Progenitor cell of endocrine pancreas (in vitro differentiated cells): ENCODE measurements around the gene BTBD9. TPM values are rescaled to one million over a fixed set of nuclear protein-coding genes. Genes with fewer than 3 reads are reported as not detected.

Source experiments
- DNase-seq: peaks from one replicate; pipeline ENCODE4 v3.0.0; 2021; ENCODE audit warnings: low spot score; ENCODE audit not compliant: unreplicated experiment
- H3K27ac Mint-ChIP-seq: 2 replicates; pipeline ENCODE4 v1.8.0; 2021; ENCODE audit warnings: mild to moderate bottlenecking, moderate library complexity, mixed read lengths
- H3K27me3 Mint-ChIP-seq: 2 replicates; pipeline ENCODE4 v1.8.0; 2021; ENCODE audit warnings: mixed read lengths
- H3K36me3 Mint-ChIP-seq: 2 replicates; pipeline ENCODE4 v1.8.0; 2022; ENCODE audit warnings: mixed read lengths; ENCODE audit not compliant: insufficient read depth
- H3K4me1 Mint-ChIP-seq: 2 replicates; pipeline ENCODE4 v1.8.0; 2021; ENCODE audit warnings: low read depth, mixed read lengths
- H3K4me3 Mint-ChIP-seq: 2 replicates; pipeline ENCODE4 v1.8.0; 2021; ENCODE audit warnings: low read depth, mild to moderate bottlenecking, moderate library complexity, mixed read lengths
- H3K9me3 Mint-ChIP-seq: 2 replicates; pipeline ENCODE4 v1.8.0; 2021; ENCODE audit warnings: low read depth, mixed read lengths
- total RNA-seq: library from RNA; stranded (reverse); gene quantifications from 2 replicates; pipeline ENCODE4 v1.2.1, GENCODE V29; 2021
- TF ChIP-seq, protein P1 (sequence below): fragments of 200-600 bp; sonication (generic); IDR thresholded peaks from one replicate; pipeline ENCODE4 v1.5.0; 2021; ENCODE audit warnings: antibody characterized with exemption, mild to moderate bottlenecking; ENCODE audit not compliant: unreplicated experiment

BTBD9 gene
- total RNA-seq, 1 donor from 2014 or later, result 25.9 TPM

- Mint-ChIP-seq H3K27ac (peak overlapping the region; percentile 22), H3K27me3 (peaks cover 17% of the 10 kb centered on the region), H3K4me3 (no peak overlapping the region), H3K9me3 (no peaks in the 10 kb centered on the region), H3K36me3 (peaks cover 1% of the 10 kb centered on the region), H3K4me1 (peaks cover 13% of the 10 kb centered on the region)
- no peak for DNase-seq
- TF ChIP-seq, protein P1, sequence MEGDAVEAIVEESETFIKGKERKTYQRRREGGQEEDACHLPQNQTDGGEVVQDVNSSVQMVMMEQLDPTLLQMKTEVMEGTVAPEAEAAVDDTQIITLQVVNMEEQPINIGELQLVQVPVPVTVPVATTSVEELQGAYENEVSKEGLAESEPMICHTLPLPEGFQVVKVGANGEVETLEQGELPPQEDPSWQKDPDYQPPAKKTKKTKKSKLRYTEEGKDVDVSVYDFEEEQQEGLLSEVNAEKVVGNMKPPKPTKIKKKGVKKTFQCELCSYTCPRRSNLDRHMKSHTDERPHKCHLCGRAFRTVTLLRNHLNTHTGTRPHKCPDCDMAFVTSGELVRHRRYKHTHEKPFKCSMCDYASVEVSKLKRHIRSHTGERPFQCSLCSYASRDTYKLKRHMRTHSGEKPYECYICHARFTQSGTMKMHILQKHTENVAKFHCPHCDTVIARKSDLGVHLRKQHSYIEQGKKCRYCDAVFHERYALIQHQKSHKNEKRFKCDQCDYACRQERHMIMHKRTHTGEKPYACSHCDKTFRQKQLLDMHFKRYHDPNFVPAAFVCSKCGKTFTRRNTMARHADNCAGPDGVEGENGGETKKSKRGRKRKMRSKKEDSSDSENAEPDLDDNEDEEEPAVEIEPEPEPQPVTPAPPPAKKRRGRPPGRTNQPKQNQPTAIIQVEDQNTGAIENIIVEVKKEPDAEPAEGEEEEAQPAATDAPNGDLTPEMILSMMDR, result no peak
Observed at GRCh38 chr6:38188677-38189335, 450.9 kb downstream of the BTBD9 start.

GRCh38 chr6:38187811-38188590 is 451.7 kb downstream of the BTBD9 start:
- peaks cover 17% of the 10 kb centered on the region for H3K27me3 Mint-ChIP-seq
- peaks cover 11% of the 10 kb centered on the region for H3K4me1 Mint-ChIP-seq
- no peak overlapping the region for H3K4me3 Mint-ChIP-seq
- H3K9me3 Mint-ChIP-seq, result no peaks in the 10 kb centered on the region
- H3K27ac Mint-ChIP-seq, result no peak overlapping the region
- TF ChIP-seq, protein P1, result no peak
- DNase-seq, result no peak
- H3K36me3 Mint-ChIP-seq, result peaks cover 1% of the 10 kb centered on the region

DNA sequence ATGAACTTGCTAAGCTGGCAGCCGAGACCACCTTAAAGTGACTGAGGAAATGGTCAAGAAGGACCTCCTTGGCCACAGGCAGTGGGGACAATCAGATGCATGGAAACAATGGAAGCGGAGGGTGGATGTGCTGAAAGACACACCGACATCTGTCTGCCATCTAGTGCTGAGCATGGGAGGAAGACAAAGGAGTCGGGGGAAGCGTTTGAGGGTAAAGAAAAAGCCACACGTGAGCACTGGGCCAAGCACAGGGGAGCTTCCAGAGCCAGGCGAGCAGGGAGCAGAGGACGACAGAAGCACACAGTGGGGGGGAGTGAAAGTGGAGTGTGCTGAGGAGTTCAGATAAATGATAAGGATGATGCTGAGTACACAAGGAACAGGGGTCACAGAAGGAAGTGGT is 452.4 kb downstream of the BTBD9 start:
- peaks cover 9% of the 10 kb centered on the region for H3K4me1 Mint-ChIP-seq
- H3K9me3 Mint-ChIP-seq, result no peaks in the 10 kb centered on the region
- no peak for DNase-seq
- peaks cover 1% of the 10 kb centered on the region for H3K36me3 Mint-ChIP-seq
- peaks cover 17% of the 10 kb centered on the region for H3K27me3 Mint-ChIP-seq
- H3K4me3 Mint-ChIP-seq, result no peak overlapping the region
- TF ChIP-seq, protein P1, result no peak
- H3K27ac Mint-ChIP-seq, result peak overlapping the region; percentile 20

DNA sequence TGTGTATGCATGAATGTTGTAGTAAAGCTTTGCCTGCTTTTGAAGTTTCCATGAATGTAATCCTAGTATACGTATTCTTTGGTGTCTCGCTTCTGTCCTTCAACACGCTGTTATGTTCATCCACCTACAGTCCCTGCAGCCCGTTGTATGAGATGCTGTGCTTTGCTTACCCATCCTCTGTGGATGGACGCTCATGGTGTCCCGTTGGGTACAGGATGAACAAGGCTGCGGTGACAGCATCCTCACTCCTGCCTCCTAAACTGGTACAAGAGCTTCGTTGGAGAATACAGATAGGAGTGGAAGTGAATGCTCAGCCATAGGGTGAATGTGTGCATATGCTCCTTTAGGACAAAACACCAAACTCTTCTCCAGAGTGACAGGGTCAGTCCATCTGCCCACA is 454.0 kb downstream of the BTBD9 start:
- DNase-seq, result no peak
- TF ChIP-seq, protein P1, result no peak
- Mint-ChIP-seq H3K27me3 (peaks cover 21% of the 10 kb centered on the region), H3K9me3 (no peaks in the 10 kb centered on the region), H3K4me3 (no peak overlapping the region), H3K27ac (no peak overlapping the region), H3K4me1 (peaks cover 7% of the 10 kb centered on the region), H3K36me3 (peaks cover 1% of the 10 kb centered on the region)

- H3K36me3 Mint-ChIP-seq, result peaks cover 1% of the 10 kb centered on the region
- H3K27ac Mint-ChIP-seq, result no peak overlapping the region
- H3K4me1 Mint-ChIP-seq, result peaks cover 7% of the 10 kb centered on the region
- no peaks in the 10 kb centered on the region for H3K9me3 Mint-ChIP-seq
- no peak for DNase-seq
- TF ChIP-seq, protein P1, result no peak
- H3K27me3 Mint-ChIP-seq, result peaks cover 21% of the 10 kb centered on the region
- H3K4me3 Mint-ChIP-seq, result no peak overlapping the region
Observed at GRCh38 chr6:38185244-38185643, 454.5 kb downstream of the BTBD9 start.
